HK-2 (cell line): Measurements from ENCODE around the gene LIF.
"Not testable (repeated sequence)": the region's sequence is repeated elsewhere in the genome, so short reads cannot be mapped to it uniquely, and the experiment has no call there.

Source experiments
- DNase-seq: peaks from one replicate; pipeline ENCODE4 v3.0.0-alpha.2; 2018; ENCODE audit not compliant: unreplicated experiment

Gene LIF

GRCh38 chr22:30225220-30225927 is 21.2 kb downstream of the LIF start:
- no peak for DNase-seq

GRCh38 chr22:30224161-30224857 is 22.2 kb downstream of the LIF start:
- DNase-seq: peak; percentile 71

GRCh38 chr22:30223303-30223702 is 23.3 kb downstream of the LIF start:
- peak; percentile 40 for DNase-seq

- no peak for DNase-seq
These were observed 24.2 kb downstream of the LIF start for GRCh38 chr22:30222321-30222720.

GRCh38 chr22:30221121-30221992 is 25.2 kb downstream of the LIF start:
- DNase-seq: no peak

GRCh38 chr22:30220338-30221012 is 26.1 kb downstream of the LIF start:
- DNase-seq: no peak

GRCh38 chr22:30219668-30220278 is 26.8 kb downstream of the LIF start:
- no peak for DNase-seq

GRCh38 chr22:30219049-30219654 is 27.4 kb downstream of the LIF start:
- no peak for DNase-seq

- DNase-seq: no peak
These were observed 28.6 kb downstream of the LIF start for GRCh38 chr22:30217698-30218560.

GRCh38 chr22:30216710-30217109 is 29.8 kb downstream of the LIF start:
- DNase-seq: no peak

GRCh38 chr22:30216272-30216671 is 30.3 kb downstream of the LIF start:
- not testable (repeated sequence) for DNase-seq

- no peak for DNase-seq
These were observed 31.7 kb downstream of the LIF start for GRCh38 chr22:30214703-30215407.

- DNase-seq: peak; percentile 58
These were observed 33.5 kb downstream of the LIF start for GRCh38 chr22:30212996-30213441.

- DNase-seq: peak; percentile 78
These were observed 34.1 kb downstream of the LIF start for GRCh38 chr22:30212363-30212995.

- no peak for DNase-seq
These were observed 35.3 kb downstream of the LIF start for GRCh38 chr22:30211124-30211820.

GRCh38 chr22:30210235-30210909 is 36.2 kb downstream of the LIF start:
- DNase-seq: peak; percentile 83

- DNase-seq: no peak
These were observed 36.9 kb downstream of the LIF start for GRCh38 chr22:30209642-30210041.
